DMS53 (cell line): ENCODE measurements around the gene RBM33.

Experiments
- DNase-seq: peaks from one replicate; lab custom pipeline; 2025; lab: John Stamatoyannopoulos, UW

RBM33 gene

DNA sequence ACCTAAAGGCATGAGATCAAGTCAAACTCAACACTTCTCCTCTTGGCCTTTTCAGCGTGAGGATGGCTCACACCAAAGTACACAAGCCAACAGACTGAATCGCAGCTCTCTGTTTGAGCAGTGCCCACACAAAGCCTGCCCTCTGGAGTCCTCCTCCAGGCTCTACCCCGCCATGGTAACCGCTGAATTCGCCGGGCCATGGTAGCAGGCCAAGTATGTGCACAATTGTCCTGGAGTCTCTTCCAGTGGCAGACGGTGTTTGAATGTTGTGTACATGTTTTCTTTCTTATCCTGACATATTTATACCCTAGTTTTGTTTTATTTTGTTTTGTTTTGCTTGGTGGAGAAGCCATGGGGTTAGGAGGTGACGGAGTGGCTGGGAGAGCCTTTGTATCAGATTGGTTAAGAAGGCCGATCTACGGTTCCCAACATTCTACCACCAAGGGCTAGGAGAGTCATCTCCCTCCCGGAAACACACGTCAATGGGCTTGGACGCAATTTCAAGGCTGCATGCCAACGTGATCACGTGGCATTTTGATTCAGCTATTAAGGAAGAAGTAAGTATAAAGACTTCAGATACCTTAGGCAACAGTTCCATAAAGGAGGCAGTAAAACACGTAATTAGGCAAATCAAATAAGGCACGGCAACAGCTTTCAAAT, 179.9 kb downstream of the RBM33 start:
- DNase-seq, result no peak

DNA sequence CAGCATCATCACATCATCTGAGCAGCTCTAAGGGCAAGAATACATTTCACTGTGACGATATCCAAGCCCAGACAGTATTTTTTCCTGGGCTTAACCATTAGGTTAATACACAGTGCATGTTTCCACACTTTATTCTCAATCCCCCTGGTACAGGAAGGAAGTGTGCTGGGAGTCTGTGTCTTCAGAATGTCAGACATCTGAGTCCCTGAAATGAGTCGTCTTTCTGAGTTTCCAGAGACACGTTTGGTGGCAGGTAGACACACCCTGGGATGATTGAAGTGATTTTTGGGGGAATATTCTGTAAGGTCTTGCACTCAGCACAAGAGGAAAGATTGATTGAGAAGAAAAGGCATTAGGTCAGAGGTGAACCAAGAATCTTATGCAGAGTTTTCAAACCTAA, 180.9 kb downstream of the RBM33 start:
- no peak for DNase-seq

DNA sequence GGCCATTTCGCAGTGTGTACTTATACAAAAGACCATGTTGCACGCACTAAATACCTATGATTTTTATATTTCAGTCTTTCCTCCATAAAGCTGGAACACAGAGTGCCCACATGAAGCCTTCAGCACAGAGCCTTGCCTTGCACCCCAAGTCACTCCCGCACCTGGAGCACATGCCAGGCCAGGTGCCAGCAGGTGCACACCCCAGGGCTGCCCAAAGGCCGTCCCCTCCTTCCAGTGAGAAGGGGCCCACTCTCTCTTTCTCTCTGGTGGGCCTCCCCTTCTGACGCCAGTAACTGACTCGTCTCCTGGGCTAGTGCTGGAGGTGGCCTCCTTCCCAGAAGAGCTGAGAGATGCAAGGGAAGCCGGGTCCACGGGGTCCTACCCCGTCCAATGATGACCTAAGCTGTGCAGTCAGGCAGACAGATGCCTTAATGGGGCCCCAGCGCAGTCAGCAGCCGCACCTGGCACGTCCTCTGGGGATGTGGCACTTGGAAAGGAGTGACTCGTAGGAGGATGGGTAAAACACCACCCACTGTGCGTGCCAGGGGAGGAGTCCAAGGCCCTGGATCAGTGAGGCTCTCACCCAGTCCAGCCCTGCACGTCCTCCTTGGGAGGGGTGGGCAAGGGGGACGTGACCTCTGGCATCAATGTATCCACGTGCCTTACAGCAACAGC, 185.5 kb downstream of the RBM33 start:
- DNase-seq, result no peak
